GM19467 (cell line): ENCODE results near the gene MKNK1.

ENCODE experiments used
- ATAC-seq: cut with Tn5 transposase; IDR thresholded peaks from one replicate; pipeline ENCODE4 v1.9.1; 2021; ENCODE audit warnings: mild to moderate bottlenecking, moderate library complexity; ENCODE audit not compliant: unreplicated experiment

Gene MKNK1

GRCh38 chr1:46568461-46568891, 35.6 kb downstream of the MKNK1 start:
- ATAC-seq = no peak

GRCh38 chr1:46563341-46563740, 40.7 kb downstream of the MKNK1 start:
- no peak for ATAC-seq

- no peak for ATAC-seq
These were observed 41.6 kb downstream of the MKNK1 start for GRCh38 chr1:46562498-46562897.

GRCh38 chr1:46558966-46559365, 45.1 kb downstream of the MKNK1 start:
- no peak for ATAC-seq

GRCh38 chr1:46558141-46558963, 45.7 kb downstream of the MKNK1 start:
- no peak for ATAC-seq

GRCh38 chr1:46557403-46557802, 46.7 kb downstream of the MKNK1 start:
- ATAC-seq = no peak

GRCh38 chr1:46556822-46557221, 47.2 kb downstream of the MKNK1 start:
- no peak for ATAC-seq

GRCh38 chr1:46555826-46556619, 48.0 kb downstream of the MKNK1 start:
- no peak for ATAC-seq

- ATAC-seq = no peak
These were observed 49.3 kb downstream of the MKNK1 start for GRCh38 chr1:46554597-46555381.

GRCh38 chr1:46554236-46554596, 49.9 kb downstream of the MKNK1 start:
- ATAC-seq = no peak

- ATAC-seq = no peak
These were observed 50.6 kb downstream of the MKNK1 start for GRCh38 chr1:46553506-46553905.

- no peak for ATAC-seq
These were observed 51.5 kb downstream of the MKNK1 start for GRCh38 chr1:46552357-46553237.

GRCh38 chr1:46551597-46552095, 52.4 kb downstream of the MKNK1 start, which contains the start of gene KNCN:
KNCN (minus strand) TSS chr1:46551647; CDS start chr1:46551215, 432 bp downstream.
- ATAC-seq = no peak

- no peak for ATAC-seq
These were observed 53.3 kb downstream of the MKNK1 start for GRCh38 chr1:46550751-46551231.

GRCh38 chr1:46549697-46550681, 54.1 kb downstream of the MKNK1 start:
- no peak for ATAC-seq

GRCh38 chr1:46547481-46548383, 56.3 kb downstream of the MKNK1 start:
- no peak for ATAC-seq

GRCh38 chr1:46546210-46546609, 57.9 kb downstream of the MKNK1 start:
- ATAC-seq = no peak

- no peak for ATAC-seq
These were observed 58.3 kb downstream of the MKNK1 start for GRCh38 chr1:46545784-46546183.
